ENCODE measurements around the gene SV2A. TPM values are rescaled to one million over a fixed set of nuclear protein-coding genes. Genes with fewer than 3 reads are reported as not detected.
"Not testable (repeated sequence)": the region's sequence is repeated elsewhere in the genome, so short reads cannot be mapped to it uniquely, and the experiment has no call there.

Gene SV2A
- polyA plus RNA-seq, 1 experiment: 25.8 TPM

DNA sequence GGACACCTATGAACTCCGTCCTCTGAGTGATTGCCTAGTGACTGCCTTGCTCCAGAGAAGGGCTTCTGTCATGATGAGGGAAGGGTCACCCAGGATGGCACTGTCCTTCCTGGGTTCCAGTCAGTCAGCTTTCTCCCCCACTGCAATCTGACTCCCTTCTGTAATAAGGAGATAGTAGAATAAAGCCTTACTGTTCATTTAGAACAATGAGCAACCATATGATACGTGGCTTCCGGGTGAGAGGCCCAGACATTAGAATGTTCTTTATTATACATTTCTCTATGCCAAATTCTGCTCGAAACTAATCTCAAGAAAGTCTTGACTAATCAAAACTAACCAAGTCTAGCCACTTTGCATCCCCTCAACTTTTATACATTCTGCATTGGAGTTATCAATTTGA is 27.6 kb upstream of the SV2A start:
- CTCF ChIA-PET: interaction anchor here (0.6 to 1.2 kb wide), 2 partner anchors 16 to 35 kb away, joined by 3 read pairs; no protein-coding TSS in a partner anchor
- Histone ChIP-seq H3K27ac (ENCODE audit: low read depth, low read length) (no peak overlapping the region), H3K4me3 (ENCODE audit: low read depth, low read length) (no peak overlapping the region), H3K27me3 (ENCODE audit: control insufficient read depth, insufficient read depth, low read length) (no peaks in the 10 kb centered on the region), H3K9me3 (ENCODE audit: control insufficient read depth, insufficient read depth, low read length) (no peaks in the 10 kb centered on the region)
- POLR2A ChIA-PET: no interaction called here
- no peak for DNase-seq (ENCODE audit: low read depth, low spot score)
- TF ChIP-seq, protein P1, sequence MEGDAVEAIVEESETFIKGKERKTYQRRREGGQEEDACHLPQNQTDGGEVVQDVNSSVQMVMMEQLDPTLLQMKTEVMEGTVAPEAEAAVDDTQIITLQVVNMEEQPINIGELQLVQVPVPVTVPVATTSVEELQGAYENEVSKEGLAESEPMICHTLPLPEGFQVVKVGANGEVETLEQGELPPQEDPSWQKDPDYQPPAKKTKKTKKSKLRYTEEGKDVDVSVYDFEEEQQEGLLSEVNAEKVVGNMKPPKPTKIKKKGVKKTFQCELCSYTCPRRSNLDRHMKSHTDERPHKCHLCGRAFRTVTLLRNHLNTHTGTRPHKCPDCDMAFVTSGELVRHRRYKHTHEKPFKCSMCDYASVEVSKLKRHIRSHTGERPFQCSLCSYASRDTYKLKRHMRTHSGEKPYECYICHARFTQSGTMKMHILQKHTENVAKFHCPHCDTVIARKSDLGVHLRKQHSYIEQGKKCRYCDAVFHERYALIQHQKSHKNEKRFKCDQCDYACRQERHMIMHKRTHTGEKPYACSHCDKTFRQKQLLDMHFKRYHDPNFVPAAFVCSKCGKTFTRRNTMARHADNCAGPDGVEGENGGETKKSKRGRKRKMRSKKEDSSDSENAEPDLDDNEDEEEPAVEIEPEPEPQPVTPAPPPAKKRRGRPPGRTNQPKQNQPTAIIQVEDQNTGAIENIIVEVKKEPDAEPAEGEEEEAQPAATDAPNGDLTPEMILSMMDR (IDR thresholded peaks at IDR 0.05; ENCODE audit: low read depth, low read length): no peak

DNA sequence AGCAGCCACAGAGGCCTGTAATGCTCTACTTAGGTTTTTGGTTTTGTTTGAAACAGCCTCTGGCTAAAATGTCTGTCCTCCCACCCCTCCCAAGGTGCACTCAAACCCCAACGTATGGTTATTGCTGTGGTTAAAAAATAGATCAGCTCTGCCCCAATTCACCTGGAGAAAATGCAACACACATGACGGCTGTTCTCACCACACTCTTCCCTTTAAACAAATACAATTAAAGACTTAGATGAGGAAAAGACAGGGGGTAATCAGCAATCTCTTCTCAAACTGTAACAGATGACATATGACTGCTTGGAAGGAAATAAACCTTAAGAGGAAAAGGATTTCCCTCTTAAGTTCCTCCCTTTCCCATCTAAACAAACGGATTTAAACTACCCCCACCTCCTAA is 25.2 kb upstream of the SV2A start:
- TF ChIP-seq, protein P1 (IDR thresholded peaks at IDR 0.05; ENCODE audit: low read depth, low read length): no peak
- ChIA-PET CTCF (interaction anchor here (0.6 to 1.6 kb wide), 6 partner anchors 9 to 68 kb away, joined by 3 to 4 read pairs (median 4); partner anchors contain the start of gene OTUD7B), POLR2A (interaction anchor here (1.7 kb wide), 1 partner anchor 55 kb away, joined by 12 read pairs; a partner anchor contains a TSS)
- Histone ChIP-seq H3K9me3 (ENCODE audit: control insufficient read depth, insufficient read depth, low read length) (no peaks in the 10 kb centered on the region), H3K4me3 (ENCODE audit: low read depth, low read length) (no peak overlapping the region), H3K27me3 (ENCODE audit: control insufficient read depth, insufficient read depth, low read length) (no peaks in the 10 kb centered on the region), H3K27ac (ENCODE audit: low read depth, low read length) (no peak overlapping the region)
- no peak for DNase-seq (ENCODE audit: low read depth, low spot score)

DNA sequence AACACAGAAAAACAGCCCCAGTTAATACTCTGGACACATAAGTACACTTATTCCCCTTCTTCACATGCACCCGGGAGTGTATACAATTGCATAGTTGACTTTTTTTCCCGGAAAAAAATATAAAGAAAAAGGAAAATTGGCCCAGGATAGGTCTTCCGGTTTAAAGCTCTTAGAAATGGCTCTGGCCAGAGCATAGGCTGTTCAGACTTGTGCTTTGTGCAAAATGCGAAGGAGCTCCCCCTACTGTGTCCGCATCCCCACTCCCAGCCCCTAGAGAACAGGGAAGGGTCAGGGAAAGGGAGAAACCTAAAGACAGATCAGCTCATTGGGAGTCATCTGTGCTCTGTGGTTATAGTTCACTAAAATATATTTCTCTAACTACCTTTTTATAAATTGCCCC is 24.6 kb upstream of the SV2A start:
- CTCF ChIA-PET: interaction anchor here (0.9 to 1.6 kb wide), 8 partner anchors 8 to 98 kb away, joined by 3 to 8 read pairs (median 4); partner anchors contain the start of gene OTUD7B
- no peak overlapping the region for H3K27ac ChIP-seq (ENCODE audit: low read depth, low read length)
- TF ChIP-seq, protein P1 (IDR thresholded peaks at IDR 0.05; ENCODE audit: low read depth, low read length): peak; percentile 56
- no peak for DNase-seq (ENCODE audit: low read depth, low spot score)
- H3K4me3 ChIP-seq (ENCODE audit: low read depth, low read length): no peak overlapping the region
- POLR2A ChIA-PET: interaction anchor here (1.7 kb wide), 1 partner anchor 55 kb away, joined by 12 read pairs; a partner anchor contains a TSS
- no peaks in the 10 kb centered on the region for H3K27me3 ChIP-seq (ENCODE audit: control insufficient read depth, insufficient read depth, low read length)
- H3K9me3 ChIP-seq (ENCODE audit: control insufficient read depth, insufficient read depth, low read length): no peaks in the 10 kb centered on the region

- ChIA-PET CTCF (interaction anchor here (2.1 kb wide), 1 partner anchor 247 kb away, joined by 11 read pairs; no protein-coding TSS in a partner anchor), POLR2A (no interaction called here)
- TF ChIP-seq, protein P1 (IDR thresholded peaks at IDR 0.05; ENCODE audit: low read depth, low read length): no peak
- Histone ChIP-seq H3K9me3 (ENCODE audit: control insufficient read depth, insufficient read depth, low read length) (no peaks in the 10 kb centered on the region), H3K27ac (ENCODE audit: low read depth, low read length) (no peak overlapping the region), H3K4me3 (ENCODE audit: low read depth, low read length) (no peak overlapping the region), H3K27me3 (ENCODE audit: control insufficient read depth, insufficient read depth, low read length) (no peaks in the 10 kb centered on the region)
- no peak for DNase-seq (ENCODE audit: low read depth, low spot score)
Measured at GRCh38 chr1:149940427-149940826, 22.8 kb upstream of the SV2A start.

DNA sequence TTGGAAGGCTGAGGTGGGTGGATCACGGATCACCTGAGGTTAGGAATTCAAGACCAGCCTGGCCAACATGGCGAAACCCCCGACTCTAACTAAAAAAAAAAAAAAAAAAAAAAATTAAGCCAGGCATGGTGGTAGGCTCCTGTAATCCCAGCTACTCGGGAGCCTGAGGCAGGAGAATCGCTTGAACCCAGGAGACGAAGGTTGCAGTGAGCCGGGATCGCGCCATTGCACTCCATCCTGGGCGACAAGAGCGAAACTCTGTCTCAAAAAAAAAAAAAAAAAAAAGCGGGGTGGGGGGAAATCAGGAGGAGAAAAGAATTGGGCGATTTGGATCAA is 21.0 kb upstream of the SV2A start:
- ChIA-PET CTCF (interaction anchor here (0.6 to 2.5 kb wide), 3 partner anchors 22 to 249 kb away, joined by 4 to 11 read pairs (median 9); no protein-coding TSS in a partner anchor), POLR2A (interaction anchor here (0.5 to 1.4 kb wide), 4 partner anchors 11 to 51 kb away, joined by 4 to 20 read pairs (median 6); partner anchors contain the start of genes SF3B4 and SV2A)
- H3K9me3 ChIP-seq (ENCODE audit: control insufficient read depth, insufficient read depth, low read length); H3K4me3 ChIP-seq (ENCODE audit: low read depth, low read length); H3K27me3 ChIP-seq (ENCODE audit: control insufficient read depth, insufficient read depth, low read length); DNase-seq (ENCODE audit: low read depth, low spot score); H3K27ac ChIP-seq (ENCODE audit: low read depth, low read length): not testable (repeated sequence)
